Measurements from ENCODE around the gene HSD17B3. TPM values are rescaled to one million over a fixed set of nuclear protein-coding genes. Genes with fewer than 3 reads are reported as not detected.

Gene HSD17B3
- total RNA-seq, 4 donors from 2014 or later = 3.2 TPM; not detected in 3

GRCh38 chr9:96258967-96259366 lies 43.0 kb downstream of the HSD17B3 start:
- H3K4me3 ChIP-seq = no peak overlapping the region
- intact Hi-C loops (cut with DNase I; ENCODE audit: low total_unique reads) = no loop called here
- no peaks in the 10 kb centered on the region for H3K27me3 ChIP-seq
- H3K4me1 ChIP-seq = no peaks in the 10 kb centered on the region
- DNase-seq = no peak
- no peaks in the 10 kb centered on the region for H3K36me3 ChIP-seq
- TF ChIP-seq POLR2A (IDR thresholded peaks at IDR 0.05) = no peak
- TF ChIP-seq, protein P1, sequence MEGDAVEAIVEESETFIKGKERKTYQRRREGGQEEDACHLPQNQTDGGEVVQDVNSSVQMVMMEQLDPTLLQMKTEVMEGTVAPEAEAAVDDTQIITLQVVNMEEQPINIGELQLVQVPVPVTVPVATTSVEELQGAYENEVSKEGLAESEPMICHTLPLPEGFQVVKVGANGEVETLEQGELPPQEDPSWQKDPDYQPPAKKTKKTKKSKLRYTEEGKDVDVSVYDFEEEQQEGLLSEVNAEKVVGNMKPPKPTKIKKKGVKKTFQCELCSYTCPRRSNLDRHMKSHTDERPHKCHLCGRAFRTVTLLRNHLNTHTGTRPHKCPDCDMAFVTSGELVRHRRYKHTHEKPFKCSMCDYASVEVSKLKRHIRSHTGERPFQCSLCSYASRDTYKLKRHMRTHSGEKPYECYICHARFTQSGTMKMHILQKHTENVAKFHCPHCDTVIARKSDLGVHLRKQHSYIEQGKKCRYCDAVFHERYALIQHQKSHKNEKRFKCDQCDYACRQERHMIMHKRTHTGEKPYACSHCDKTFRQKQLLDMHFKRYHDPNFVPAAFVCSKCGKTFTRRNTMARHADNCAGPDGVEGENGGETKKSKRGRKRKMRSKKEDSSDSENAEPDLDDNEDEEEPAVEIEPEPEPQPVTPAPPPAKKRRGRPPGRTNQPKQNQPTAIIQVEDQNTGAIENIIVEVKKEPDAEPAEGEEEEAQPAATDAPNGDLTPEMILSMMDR (IDR thresholded peaks at IDR 0.05) = no peak
- no peak overlapping the region for H3K27ac ChIP-seq
- H3K9me3 ChIP-seq = no peaks in the 10 kb centered on the region

GRCh38 chr9:96256800-96257199 lies 45.2 kb downstream of the HSD17B3 start:
- no peak for TF ChIP-seq POLR2A (IDR thresholded peaks at IDR 0.05)
- TF ChIP-seq, protein P1 (IDR thresholded peaks at IDR 0.05) = no peak
- Histone ChIP-seq H3K27me3 (no peaks in the 10 kb centered on the region), H3K4me1 (no peaks in the 10 kb centered on the region), H3K36me3 (no peaks in the 10 kb centered on the region), H3K9me3 (no peaks in the 10 kb centered on the region), H3K27ac (no peak overlapping the region), H3K4me3 (no peak overlapping the region)
- DNase-seq = no peak
- intact Hi-C loops (cut with DNase I; ENCODE audit: low total_unique reads) = no loop called here

GRCh38 chr9:96255698-96256097 lies 46.3 kb downstream of the HSD17B3 start:
- Histone ChIP-seq H3K36me3 (no peaks in the 10 kb centered on the region), H3K4me1 (no peaks in the 10 kb centered on the region), H3K27ac (no peak overlapping the region), H3K9me3 (no peaks in the 10 kb centered on the region), H3K4me3 (no peak overlapping the region), H3K27me3 (no peaks in the 10 kb centered on the region)
- intact Hi-C loops (cut with DNase I; ENCODE audit: low total_unique reads) = no loop called here
- no peak for TF ChIP-seq POLR2A (IDR thresholded peaks at IDR 0.05)
- TF ChIP-seq, protein P1 (IDR thresholded peaks at IDR 0.05) = no peak
- no peak for DNase-seq

GRCh38 chr9:96253059-96253696 lies 48.8 kb downstream of the HSD17B3 start:
- no peaks in the 10 kb centered on the region for H3K27me3 ChIP-seq
- DNase-seq = no peak
- H3K4me1 ChIP-seq = no peaks in the 10 kb centered on the region
- H3K9me3 ChIP-seq = no peaks in the 10 kb centered on the region
- H3K36me3 ChIP-seq = no peaks in the 10 kb centered on the region
- no peak overlapping the region for H3K4me3 ChIP-seq
- H3K27ac ChIP-seq = no peak overlapping the region
- TF ChIP-seq, protein P1 (IDR thresholded peaks at IDR 0.05) = no peak
- no peak for TF ChIP-seq POLR2A (IDR thresholded peaks at IDR 0.05)
- intact Hi-C loops (cut with DNase I; ENCODE audit: low total_unique reads) = no loop called here

- no peaks in the 10 kb centered on the region for H3K36me3 ChIP-seq
- H3K27me3 ChIP-seq = no peaks in the 10 kb centered on the region
- no peaks in the 10 kb centered on the region for H3K4me1 ChIP-seq
- no peaks in the 10 kb centered on the region for H3K9me3 ChIP-seq
- intact Hi-C loops (cut with DNase I; ENCODE audit: low total_unique reads) = no loop called here
- TF ChIP-seq, protein P1 (IDR thresholded peaks at IDR 0.05) = no peak
- no peak overlapping the region for H3K4me3 ChIP-seq
- no peak for DNase-seq
- no peak overlapping the region for H3K27ac ChIP-seq
Observed at GRCh38 chr9:96251451-96251850, 50.5 kb downstream of the HSD17B3 start.

All from uterus (tissue), 4 donors.